Cardiac fibroblast (primary cell): Measurements from ENCODE around the gene NAPB.

Experiments used
- DNase-seq, 2 donors: peaks; one replicate each; pipeline versions ENCODE4 v3.0.0 to v3.0.0-alpha.2; 2010; ENCODE audit warnings: low read depth in 2 of 2
- H3K4me3 ChIP-seq, 2 donors: replicated peaks in 1 of 2; 1 replicate in 1 of 2; 2 replicates in 1 of 2; pipeline ENCODE4 v1.5.1; 2011; ENCODE audit warnings: low read depth in 2 of 2, low read length in 2 of 2, mild to moderate bottlenecking in 2 of 2, moderate library complexity in 1 of 2
- TF ChIP-seq, protein P1 (sequence below): IDR thresholded peaks from one replicate; pipeline ENCODE4 v1.5.1; 2011; ENCODE audit warnings: low read depth, mild to moderate bottlenecking, low read length, inconsistent platforms

Gene NAPB

DNA sequence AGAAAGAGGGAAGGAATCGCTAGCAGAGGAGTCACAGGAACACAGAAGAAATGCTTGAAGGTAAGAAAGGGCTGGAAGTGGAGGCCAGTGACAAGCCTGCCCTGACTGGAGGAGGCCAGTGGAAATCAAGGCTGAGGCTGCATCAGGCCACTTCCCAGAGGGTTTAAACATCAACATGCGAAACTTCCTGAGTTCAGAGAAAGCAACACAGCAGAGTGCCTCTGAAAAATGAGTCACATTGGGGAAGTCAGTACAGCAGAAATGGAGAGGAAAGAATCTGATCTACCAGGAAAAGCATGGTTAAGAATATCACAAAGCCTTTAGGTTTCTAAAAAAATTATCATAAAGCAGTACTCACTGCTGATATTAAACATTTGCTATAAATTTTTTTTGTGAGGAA is 23.3 kb downstream of the NAPB start:
- peak; percentile 66 to 79 for DNase-seq
- TF ChIP-seq, protein P1, sequence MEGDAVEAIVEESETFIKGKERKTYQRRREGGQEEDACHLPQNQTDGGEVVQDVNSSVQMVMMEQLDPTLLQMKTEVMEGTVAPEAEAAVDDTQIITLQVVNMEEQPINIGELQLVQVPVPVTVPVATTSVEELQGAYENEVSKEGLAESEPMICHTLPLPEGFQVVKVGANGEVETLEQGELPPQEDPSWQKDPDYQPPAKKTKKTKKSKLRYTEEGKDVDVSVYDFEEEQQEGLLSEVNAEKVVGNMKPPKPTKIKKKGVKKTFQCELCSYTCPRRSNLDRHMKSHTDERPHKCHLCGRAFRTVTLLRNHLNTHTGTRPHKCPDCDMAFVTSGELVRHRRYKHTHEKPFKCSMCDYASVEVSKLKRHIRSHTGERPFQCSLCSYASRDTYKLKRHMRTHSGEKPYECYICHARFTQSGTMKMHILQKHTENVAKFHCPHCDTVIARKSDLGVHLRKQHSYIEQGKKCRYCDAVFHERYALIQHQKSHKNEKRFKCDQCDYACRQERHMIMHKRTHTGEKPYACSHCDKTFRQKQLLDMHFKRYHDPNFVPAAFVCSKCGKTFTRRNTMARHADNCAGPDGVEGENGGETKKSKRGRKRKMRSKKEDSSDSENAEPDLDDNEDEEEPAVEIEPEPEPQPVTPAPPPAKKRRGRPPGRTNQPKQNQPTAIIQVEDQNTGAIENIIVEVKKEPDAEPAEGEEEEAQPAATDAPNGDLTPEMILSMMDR: no peak
- H3K4me3 ChIP-seq: no peak overlapping the region

DNA sequence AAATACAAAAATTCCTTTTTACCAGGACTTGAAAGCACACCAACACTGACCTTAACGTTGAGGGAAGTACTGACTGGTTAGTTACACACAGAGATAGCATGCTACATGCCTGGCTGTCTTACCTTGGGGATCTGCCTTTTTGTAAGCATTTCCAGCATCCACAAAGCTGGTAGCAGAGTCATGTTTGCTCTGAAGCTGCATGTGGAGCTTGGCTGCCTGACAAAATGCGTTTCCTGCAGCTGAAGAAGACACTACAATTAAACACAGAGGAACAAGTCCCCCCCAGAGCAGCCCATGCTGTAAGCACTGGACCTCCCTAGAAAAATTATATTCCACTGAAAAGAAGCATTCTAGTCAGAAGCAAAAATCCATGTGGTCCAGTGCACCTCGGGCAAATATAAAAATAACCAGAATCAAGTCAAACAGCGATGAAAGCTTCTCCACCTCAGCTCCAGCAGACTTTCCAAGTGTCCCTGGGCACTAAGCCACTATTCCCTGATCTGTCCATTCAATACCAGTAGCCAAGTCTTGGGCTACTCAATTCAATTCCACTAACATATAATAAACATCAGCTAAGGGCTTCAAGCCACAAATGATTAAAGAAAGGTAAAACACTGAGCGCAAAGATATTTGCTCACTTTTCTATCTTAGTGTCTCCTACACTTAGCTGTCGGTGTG is 24.2 kb downstream of the NAPB start:
- TF ChIP-seq, protein P1: no peak
- DNase-seq: peak; percentile 22 to 25
- H3K4me3 ChIP-seq: no peak overlapping the region

DNA sequence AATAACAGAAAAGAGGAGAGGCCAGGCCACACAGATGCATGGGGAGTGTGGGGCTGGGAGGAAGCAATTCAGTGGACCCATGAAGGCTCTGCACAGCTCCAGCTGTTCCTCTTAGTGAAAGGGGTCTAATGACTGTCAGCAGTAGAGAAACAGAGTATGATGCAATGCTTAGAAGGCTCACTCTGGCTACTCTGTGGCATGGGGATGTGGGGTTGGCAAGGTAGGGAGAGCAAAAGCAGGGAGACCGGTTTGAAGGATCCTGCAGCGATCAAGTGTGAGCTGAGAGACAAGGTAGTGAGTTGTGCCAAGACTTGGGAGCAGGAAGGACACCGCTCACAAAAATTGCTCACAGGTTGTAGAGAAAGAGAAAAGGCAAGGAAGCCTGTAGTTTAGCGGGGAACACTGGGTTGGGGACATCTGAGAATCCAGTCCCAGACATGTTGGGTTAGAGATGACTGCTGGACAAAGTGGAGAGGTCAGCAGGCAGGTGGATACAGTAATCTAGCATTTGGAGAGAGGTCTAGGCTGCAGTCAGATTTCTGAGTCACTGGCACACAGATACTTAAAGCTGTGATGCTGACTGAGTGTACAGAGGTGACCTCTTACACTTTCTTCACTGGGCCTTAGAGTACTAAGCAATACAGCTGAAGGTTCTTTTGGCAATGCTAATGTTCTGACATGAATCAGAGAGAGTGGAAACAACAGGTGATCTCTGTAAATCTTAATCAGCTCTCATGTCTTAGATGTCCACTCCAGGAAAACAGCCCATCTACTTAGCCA is 27.1 kb downstream of the NAPB start:
- no peak overlapping the region for H3K4me3 ChIP-seq
- TF ChIP-seq, protein P1: no peak
- DNase-seq: no peak

DNA sequence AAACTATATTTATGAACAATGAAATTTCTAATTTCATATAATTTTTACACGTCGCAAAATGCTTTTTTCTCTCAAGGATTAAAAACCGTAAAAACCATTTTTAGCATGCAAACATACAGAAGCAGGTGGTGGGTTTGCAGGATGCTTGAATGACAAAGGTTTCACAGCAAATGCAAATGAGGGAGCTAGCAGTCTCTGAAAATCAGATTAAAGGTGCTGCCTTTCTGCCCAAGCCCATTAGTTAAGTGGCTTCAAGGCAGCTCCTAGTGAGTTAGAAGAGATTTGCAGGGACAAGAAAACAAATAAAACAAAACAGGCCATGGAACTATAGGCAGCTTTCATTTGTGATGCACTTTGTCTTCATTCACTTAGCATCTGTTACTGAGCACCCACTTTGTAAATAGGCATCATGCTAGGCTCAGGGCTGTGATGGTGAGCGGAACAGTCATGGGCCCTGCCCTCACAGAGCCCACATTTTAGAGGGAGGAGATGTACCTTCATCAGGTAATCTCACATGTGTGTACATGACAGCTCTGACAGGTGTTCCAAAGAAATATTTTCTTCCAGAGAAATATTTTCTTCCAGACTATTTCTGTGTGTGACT is 29.5 kb downstream of the NAPB start:
- TF ChIP-seq, protein P1: no peak
- DNase-seq: no peak
- no peak overlapping the region for H3K4me3 ChIP-seq

DNA sequence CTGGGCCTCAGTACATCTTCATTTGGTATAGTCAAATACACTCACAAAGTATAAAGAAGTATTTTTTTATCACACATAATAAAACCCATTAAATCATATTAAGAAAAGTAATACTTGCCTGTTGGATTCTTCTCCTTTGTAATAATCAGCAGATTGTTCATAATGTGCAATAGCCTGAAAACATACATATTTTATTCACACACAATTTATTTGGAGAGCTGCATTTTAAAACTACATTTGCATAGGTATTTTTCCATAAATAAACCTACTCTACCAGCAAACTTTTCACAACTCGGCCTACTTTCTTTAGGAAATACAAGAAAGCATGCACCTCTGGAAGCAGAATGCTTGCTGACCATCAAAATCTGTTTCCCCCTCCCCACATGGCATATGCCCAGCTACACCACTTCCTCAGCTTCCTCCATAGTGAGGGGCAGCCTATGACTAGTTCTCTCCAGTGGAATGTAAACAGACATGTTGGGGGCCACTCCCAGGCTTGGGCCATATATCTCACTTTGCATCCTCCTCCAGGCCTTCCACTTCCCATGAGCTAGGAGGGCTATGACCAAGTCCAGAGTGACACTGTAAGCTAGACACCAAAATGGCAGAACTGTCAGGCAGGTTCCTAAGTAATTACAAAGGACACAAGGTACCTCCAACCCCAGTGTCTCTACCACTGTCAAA is 31.1 kb downstream of the NAPB start:
- no peak overlapping the region for H3K4me3 ChIP-seq
- no peak for DNase-seq

DNA sequence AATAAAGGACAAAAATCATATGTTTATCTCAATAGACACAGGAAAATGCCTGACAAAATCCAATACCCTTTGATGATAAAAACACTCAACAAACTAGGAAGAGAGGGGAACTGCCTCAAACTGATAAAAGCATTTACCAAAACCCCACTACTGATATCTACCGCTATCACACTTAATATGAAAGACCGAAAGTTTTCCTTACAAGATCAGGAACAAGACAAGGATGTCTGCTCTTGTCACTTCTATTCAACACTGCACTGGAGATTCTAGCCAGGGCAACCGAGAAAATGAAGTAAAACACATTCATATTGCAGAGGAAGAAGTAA is 34.2 kb downstream of the NAPB start:
- TF ChIP-seq, protein P1: no peak
- DNase-seq: no peak
- H3K4me3 ChIP-seq: no peak overlapping the region

More for the DNA sequence above, 31.1 kb downstream of the NAPB start:
- TF ChIP-seq, protein P1: no peak
